HG02943 (cell line): ENCODE results near the gene RBM23.
"Not testable (repeated sequence)": the region's sequence is repeated elsewhere in the genome, so short reads cannot be mapped to it uniquely, and the experiment has no call there.

Source experiments
- ATAC-seq: cut with Tn5 transposase; IDR thresholded peaks from one replicate; pipeline ENCODE4 v1.9.1; 2021; ENCODE audit warnings: mild to moderate bottlenecking, low read depth, moderate library complexity; ENCODE audit not compliant: unreplicated experiment

Gene RBM23

DNA sequence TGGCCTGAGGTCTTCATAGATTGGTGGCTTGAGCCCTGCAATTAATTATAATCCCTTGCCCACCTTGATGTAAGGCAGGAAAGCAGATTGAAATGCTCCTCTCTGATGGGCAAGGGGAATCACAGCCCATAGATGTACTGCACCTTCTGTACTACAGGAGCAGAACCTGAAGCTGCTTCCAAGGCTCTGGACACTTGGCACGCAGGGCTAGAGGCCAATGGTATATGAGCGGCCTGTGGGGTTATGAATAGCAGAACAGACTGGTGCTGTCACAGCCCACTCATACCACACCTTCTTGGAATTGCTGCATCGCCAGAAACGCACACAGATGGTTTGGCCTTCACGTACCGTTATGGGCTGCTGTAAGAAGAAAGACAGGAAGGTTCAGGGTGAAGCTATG is 1.7 kb upstream of the RBM23 start:
- ATAC-seq, result no peak

DNA sequence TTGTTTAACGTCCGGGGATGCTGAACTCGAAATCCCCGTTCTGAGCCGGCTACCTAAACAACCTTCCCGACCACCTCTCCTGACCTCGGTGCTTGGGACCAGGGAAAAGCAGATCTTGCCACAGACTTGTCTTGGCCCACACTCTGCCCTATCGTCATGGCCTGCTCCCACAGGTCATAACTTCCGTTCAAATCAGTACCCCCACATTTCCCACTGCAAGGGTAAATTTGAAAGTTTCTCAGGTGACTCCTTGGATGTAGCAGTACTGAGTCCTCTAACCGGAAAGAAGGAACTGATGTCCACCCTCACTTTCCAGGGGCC is 612 bp upstream of the RBM23 start:
- no peak for ATAC-seq

DNA sequence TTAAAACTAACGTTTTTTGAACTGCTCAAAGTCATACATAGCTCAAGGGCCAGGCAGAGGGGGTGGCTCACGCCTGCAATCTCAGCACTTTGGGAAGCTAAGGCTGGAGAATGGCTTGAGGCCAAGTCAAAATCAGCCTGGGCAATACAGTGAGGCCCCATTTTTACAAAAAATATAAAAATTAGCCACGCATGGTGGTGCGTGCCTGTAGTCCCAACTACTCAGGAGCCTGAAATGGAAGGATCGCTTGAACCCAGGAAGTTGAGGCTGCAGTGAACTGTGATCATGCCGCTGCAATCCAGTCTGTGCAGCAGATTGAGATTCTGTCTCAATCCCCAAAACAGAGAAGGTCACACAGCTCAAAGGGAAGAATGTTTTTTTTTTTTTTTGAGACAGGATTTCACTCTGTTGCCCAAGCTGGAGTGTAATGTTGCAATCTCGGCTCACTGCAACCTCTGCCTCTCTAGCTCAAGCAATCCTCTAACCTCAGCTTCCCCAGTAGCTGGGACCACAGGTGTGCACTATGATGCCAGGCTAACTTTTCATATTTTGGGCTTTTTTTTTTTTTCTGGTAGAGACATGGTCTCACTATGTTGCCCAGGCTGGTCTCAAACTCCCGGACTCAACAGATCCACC is 2.9 kb downstream of the RBM23 start:
- no peak for ATAC-seq

DNA sequence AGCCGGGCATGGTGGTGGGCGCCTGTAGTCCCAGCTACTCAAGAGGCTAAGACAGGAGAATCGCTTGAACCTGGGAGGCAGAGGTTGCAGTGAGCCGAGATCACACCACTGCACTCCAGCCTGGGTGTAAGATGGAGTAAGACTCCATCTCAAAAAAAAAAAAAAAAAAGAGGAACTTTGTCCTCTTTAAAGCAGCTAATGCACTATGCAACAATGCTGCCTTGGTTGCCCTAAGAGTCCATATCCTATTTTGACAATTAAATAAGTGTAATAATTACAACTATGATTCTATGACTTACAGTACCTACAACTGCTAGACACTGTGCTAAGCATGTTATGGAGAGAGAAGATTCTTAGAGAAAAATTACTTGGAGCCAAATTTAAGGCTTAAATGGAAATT is 4.1 kb downstream of the RBM23 start:
- ATAC-seq, result not testable (repeated sequence)

DNA sequence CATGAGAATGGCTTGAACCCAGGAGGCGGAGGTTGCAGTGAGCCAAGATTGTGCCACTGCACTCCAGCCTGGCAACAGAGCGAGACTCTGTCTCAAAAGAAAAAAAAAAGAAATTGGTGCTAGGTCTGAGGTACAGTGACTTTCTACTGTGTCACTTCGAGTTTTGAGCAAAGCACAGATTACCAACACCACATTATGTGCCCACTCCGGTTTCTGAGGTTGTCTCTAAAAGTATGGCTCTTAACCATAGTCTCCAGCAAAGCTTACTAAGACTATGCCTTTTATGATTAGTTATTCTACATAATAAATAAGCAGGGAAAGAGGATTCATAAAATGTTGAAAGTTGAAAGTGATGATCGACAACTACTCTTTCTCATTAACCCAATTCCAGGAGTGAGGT is 8.0 kb downstream of the RBM23 start:
- no peak for ATAC-seq

DNA sequence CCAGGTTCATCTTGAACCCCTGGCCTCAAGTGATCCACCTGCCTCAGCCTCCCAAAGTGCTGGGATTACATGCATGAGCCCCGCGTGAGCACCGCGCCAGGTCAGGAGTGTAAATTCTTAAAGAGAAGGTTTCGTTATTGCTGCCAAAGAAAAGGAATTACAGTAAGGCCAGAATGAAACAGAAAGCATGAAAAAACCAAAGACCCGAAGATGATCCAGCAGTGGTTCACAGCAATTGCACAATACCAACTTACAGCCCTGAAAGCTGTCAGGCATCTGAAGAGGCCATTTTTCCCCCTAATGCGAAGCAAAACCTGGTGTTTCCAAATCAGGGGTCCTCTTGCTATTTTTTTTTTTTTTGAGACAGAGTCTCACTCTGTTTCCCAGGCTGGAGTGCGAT is 10.3 kb downstream of the RBM23 start:
- ATAC-seq, result no peak

DNA sequence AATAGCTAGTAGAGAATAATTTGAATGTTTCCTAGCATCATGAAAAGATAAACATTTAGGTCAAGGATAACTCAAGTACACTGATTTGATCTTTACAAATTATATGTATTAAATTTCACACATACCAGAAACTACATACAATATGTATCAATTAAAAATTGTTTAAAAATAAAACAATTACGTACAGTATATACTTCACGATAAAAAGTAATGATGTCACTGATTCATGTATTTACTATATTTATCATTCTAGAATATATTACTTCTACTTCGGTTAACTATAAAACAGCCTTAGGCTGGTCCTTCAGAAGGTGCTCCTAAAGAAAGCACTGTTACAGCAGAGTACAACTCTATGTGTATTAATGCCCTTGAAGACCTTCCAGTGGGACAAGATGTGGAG is 11.5 kb downstream of the RBM23 start:
- ATAC-seq, result no peak

DNA sequence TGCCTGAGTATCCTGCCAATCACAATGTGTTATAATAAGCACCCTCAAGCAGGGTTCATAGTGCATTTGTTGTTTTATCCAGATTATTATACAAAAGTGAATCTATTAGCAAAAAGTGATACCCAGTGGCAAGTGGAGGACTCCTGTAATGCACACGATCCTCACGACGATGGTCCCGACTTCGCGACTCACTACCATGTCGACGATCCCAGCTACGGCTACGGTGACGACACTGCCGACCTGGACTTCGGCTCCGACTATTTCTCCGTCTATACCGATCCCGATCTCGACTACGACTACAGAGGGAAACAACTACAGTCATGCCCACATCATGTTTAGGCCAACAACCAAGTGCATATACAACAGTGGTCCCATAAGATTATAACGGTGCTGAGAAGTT is 12.9 kb downstream of the RBM23 start:
- ATAC-seq, result no peak

DNA sequence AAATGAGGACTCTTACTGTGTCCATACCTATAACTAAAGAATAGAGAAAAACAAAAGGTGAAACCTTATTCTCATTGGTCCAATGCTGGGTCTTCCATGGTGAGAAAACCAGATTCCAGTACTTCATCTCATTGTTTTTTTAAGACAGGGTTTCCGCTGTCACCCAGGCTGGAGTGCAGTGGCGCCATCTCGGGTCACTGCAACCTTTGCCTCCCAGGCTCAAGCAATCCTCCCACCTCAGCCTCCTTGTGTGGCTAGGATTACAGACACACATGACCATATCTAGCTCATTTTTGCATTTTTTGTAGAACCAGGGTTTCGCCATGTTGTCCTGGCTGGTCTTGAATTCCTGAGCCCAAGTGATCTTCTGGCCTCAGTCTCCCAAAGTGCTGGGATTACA is 13.3 kb downstream of the RBM23 start:
- no peak for ATAC-seq

DNA sequence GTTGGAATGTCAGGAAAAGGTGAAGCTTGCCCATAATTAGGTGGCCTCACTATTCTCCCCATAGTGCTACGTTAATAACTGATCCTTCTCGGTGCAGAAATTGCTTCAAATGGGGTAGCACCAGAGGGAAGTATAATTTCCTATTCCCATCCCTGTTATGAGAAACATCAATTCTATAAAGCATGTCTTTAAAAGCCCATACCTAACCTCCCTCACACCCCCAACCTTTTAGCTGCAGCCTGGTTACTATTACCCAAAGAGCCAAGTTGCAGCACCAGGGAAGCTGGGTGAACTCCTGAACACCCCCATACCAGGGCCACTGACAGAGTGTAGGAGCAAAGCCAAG is 15.2 kb downstream of the RBM23 start:
- ATAC-seq, result no peak

DNA sequence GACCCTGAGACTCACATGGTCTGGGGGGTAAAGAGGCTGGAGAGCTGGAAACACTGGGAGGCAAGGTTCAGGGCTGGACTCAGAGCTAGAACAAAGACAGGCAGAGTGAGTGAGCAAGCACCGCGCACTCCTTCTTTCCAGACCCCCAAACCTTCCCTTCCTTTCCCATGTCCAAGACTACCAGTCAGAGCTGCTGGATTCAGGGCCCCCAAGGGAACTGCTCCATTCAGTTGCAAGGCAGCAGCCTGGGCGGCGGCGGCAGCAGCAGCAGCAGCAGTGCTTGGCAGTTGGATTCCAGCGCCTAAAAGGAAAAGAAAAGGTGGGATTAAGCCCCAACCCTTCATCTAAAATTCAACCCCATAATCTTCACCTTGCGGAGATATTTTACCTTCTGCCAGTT is 17.1 kb downstream of the RBM23 start:
- ATAC-seq, result no peak

DNA sequence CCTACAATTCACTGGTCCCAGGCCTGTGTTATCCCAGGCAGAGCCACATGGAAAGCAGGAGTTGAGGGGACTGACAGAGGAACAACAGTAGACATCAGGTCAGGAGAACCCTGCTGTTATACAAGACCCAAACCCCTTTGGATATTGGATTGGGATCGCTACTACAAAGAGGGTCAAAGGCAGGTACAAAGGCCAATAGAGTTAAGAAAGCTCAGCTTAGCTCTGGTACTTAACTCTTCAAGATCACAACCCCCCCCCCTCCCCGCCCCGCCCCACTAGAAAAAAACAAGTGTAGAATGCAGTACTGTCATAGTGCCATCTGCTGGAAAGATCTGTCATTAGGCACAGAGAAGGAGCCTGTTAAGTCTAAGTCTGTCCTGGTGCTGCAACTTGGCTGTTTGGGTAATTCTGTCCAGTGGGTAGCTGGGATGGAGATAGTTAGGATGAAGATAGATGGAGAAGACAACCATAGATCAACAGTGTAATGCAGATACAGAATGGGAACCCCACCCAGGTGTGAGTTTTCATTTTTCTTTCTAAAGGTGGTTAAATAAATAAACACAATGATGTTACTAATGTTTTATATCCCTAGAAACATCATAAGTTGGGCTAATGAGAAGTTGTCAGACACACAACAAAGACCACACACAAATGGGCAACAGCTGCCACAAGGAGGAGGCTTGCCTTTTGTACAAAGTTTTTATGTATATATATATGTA is 18.7 kb downstream of the RBM23 start:
- no peak for ATAC-seq

DNA sequence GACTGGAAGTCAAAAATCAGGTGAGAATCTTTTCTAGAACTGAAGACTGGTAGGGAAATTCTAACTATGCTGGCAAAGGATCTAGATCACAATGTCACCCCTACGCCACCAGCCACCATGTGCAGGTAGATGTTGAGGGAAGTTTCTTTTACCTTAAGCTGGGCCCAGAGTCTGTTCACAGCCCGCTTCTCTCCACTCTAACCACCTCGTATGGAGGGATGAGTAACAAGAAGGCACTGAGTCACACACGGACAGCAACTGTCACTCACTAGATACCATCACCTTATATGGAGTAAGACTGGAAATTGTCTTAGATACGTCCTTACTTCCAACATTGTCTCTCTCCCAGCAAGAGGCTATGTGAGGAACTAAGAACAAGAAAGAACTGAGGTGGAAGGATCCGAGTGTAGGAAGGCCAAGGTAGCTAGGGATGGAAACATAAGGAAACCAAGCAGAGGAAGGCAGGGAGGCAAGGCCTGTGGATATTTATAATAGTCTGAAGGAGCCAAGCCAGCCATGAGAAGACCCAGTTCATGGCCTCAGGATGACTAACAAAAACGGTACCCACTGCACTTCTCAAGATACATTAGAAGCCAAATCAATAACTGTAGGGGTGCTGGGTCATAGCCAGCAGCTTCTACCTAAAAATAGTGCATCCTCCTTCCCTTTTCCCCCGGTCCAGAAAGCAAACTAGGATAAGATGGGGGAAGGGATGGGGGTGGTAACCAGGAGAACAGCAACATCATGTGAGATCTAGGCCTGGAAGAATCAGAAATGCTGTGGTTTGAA is 20.5 kb downstream of the RBM23 start:
- no peak for ATAC-seq

DNA sequence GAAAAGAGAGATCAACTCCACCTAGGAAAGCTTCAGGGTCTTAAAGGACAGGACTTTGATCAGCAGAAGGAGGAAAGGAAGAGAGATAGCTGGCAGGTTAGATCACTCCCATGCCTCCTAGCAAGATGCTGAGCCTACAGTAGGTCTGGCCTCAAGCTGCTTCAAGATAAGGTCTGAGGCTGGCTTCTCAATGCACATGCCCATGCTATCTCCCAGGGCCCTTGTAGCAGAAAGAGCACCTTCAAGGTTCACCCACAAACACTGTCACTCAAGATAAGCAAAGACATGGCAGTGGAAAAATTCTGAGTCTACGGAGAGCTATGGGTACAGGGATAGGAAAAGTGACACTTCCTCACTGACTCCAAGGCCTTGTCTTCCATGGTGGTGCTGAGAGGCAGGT is 21.6 kb downstream of the RBM23 start:
- no peak for ATAC-seq

DNA sequence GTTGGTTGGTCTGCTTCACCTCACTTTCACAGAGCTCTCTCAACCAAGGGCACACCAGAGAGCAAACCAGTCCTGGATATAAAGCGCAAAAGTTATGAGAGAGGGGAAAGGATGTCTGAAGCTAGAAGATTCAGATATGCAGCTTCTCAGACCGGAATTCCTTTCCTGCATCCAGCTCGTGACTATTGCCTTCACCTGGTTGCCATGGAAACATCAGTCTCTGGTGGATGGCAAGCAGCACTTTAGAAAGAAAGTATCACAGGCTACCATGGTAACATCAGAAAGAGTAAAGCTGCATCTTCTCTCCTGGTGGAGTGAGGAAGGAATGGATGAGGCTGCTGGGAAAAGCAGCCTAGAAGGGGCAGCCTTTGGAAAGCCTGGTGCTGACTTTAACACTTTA is 22.2 kb downstream of the RBM23 start:
- no peak for ATAC-seq

DNA sequence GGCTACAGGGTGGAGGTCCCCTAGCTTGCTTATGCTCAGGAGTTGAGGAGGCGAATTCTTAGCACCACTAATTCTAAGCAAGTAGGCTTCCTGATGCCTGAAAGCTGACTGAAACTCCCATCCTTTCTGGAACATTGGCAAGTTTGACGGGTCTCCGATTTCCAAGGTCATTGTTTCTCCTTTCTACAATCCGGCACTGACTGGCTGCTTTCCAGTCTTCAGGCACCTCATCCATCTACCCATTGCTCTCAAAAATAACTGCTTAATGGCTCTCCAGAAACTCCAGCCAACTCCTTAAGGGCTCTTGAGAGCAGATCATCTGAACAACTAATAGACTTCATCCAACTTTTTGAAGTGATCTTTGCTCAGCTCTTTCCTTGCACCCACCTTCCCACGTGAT is 22.6 kb downstream of the RBM23 start:
- ATAC-seq, result no peak

DNA sequence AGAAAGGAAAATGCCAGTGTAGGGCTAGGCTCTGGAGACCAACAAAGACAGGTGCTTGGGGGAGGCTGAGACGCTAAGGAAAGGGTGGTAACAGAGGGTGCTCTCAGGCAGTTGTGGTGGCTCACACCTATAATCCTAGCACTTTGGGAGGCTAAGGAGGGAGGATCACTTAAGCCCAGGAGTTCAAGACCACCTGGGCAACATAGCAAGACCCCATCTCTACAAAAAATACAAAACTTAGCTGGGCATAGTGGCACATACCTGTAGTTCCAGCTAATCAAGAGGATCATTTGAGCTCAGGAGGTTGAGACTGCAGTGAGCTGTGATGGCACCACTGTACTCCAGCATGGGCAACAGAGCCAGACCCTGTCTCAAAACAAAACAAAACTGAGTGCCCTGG is 23.5 kb downstream of the RBM23 start:
- no peak for ATAC-seq

DNA sequence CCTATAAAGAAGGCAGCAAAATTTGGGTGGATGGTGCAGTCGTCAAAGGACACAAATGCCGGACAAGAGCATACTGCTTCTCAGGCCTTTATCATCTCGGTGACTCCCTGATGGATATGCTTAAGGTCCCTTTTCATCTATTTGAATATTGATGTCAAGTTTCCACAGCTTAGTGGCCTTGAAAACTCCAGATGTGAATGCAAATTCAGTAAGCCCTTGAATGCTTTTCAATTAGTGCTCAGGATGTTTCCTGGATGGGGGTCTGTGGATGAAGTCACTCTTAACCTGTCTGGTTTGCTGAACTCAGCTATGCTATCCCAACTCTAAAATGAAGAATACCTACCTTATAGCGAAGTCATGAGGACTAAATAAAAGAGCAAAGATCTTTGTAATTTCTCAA is 25.2 kb downstream of the RBM23 start:
- ATAC-seq, result no peak

DNA sequence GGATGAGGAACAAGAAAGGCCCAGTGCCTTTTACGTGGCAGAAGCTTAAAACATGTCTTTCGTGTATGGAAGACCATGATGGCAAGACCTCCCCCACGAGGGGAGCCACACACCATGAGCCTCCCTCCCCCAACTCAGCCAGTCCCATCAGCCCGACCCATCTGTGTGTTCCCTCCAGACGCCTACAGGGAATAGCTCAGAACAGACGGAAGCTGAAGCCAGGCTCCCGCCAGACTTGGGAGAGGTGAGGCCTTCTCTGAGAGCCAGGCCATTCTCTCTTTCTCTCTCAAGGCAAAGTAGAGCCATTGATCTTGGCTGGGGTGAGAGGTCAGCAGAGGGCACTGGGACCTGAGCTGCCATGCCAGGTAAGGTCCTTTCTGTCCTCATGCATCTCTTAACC is 26.5 kb downstream of the RBM23 start:
- no peak for ATAC-seq

DNA sequence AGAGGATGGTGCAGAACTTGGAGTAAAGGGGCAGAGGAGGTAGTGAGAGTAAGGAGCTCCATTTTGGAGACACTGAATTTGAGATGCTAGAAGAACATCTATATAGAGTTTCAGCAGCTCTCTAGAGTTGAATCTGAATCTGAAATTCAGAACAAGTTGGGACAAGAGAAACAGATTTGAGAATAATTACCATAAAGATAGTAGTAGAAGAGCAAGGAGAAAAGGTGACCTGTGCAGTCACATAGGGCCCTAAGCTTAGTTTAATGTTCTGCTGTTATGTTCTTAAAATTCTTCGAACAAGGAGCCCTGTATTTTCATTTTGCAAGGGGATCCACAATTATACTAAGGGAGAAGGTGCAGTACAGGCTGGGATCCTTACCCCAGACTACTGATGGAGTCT is 28.5 kb downstream of the RBM23 start:
- no peak for ATAC-seq

DNA sequence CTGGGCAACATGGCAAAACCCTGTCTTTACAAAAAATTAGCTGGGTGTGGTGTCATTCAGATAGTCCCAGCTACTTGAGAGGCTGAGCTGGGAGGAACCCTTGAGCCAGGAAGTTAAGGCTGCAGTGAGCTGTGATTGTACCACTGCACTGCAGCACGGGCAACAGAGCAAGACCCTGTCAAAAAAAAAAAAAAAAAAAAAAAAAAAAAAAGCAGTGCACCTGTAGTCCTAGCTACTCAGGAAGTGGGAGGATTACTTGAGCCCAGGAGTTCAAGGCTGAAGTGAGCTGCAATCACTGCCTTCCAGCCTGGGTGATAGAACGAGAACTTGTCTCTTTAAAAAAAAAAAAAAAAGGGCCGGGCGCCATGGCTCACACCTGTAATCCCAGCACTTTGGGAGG is 30.3 kb downstream of the RBM23 start:
- ATAC-seq, result no peak

DNA sequence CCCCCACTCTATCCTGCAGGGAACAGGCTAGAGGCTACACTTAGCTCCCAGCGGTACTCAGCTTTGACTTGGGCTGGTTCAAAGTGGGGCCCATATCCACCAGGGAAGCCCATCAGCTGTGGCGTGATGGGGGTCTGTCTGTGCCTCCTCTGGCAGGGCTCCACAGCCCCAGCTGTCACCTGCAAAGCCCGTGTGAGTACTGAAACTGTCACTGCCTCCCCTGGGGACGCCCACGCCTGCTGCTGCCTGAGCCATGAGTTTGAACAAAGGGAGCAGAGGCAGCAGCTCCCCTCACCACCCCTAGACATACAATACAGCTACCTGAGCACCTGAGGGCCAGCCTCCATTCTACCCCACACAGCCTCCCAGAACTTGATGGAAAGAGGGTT is 31.0 kb downstream of the RBM23 start:
- peak; percentile 37 for ATAC-seq
